Cerebellar cortex (tissue), 1 donor: Measurements from ENCODE around the gene SELENOF.

Experiments
- DNase-seq: peaks from one replicate; pipeline ENCODE4 v3.0.0-alpha.2; 2015; ENCODE audit warnings: low spot score

SELENOF gene

GRCh38 chr1:86913896-86914600 is at the start of gene SELENOF:
SELENOF (minus strand) TSS chr1:86914126; CDS start chr1:86914111, 15 bp downstream.
- DNase-seq: peak; percentile 100

- DNase-seq: no peak
Measured at GRCh38 chr1:86960548-86960947, 46.6 kb upstream of the SELENOF start.

GRCh38 chr1:86957221-86957620 is 43.3 kb upstream of the SELENOF start:
- no peak for DNase-seq

GRCh38 chr1:86956221-86956620 is 42.3 kb upstream of the SELENOF start:
- no peak for DNase-seq

GRCh38 chr1:86955678-86956077 is 41.8 kb upstream of the SELENOF start:
- no peak for DNase-seq

- DNase-seq: no peak
Measured at GRCh38 chr1:86953167-86953566, 39.2 kb upstream of the SELENOF start.

- DNase-seq: no peak
Measured at GRCh38 chr1:86951430-86951829, 37.5 kb upstream of the SELENOF start.

- DNase-seq: no peak
Measured at GRCh38 chr1:86950712-86951419, 36.9 kb upstream of the SELENOF start.

GRCh38 chr1:86948212-86948611 is 34.3 kb upstream of the SELENOF start:
- no peak for DNase-seq

- no peak for DNase-seq
Measured at GRCh38 chr1:86942743-86943142, 28.8 kb upstream of the SELENOF start.

GRCh38 chr1:86942042-86942441 is 28.1 kb upstream of the SELENOF start:
- DNase-seq: no peak

- no peak for DNase-seq
Measured at GRCh38 chr1:86940599-86940998, 26.7 kb upstream of the SELENOF start.

GRCh38 chr1:86939406-86939805 is 25.5 kb upstream of the SELENOF start:
- no peak for DNase-seq

GRCh38 chr1:86938855-86939254 is 24.9 kb upstream of the SELENOF start:
- no peak for DNase-seq

- no peak for DNase-seq
Measured at GRCh38 chr1:86938450-86938849, 24.5 kb upstream of the SELENOF start.

- DNase-seq: no peak
Measured at GRCh38 chr1:86933562-86934377, 19.8 kb upstream of the SELENOF start.

- no peak for DNase-seq
Measured at GRCh38 chr1:86933051-86933450, 19.1 kb upstream of the SELENOF start.

- DNase-seq: no peak
Measured at GRCh38 chr1:86928819-86929218, 14.9 kb upstream of the SELENOF start.

GRCh38 chr1:86926883-86927282 is 13.0 kb upstream of the SELENOF start:
- no peak for DNase-seq

- DNase-seq: no peak
Measured at GRCh38 chr1:86925742-86926141, 11.8 kb upstream of the SELENOF start.

GRCh38 chr1:86924324-86924960 is 10.5 kb upstream of the SELENOF start:
- no peak for DNase-seq

- DNase-seq: no peak
Measured at GRCh38 chr1:86922445-86922844, 8.5 kb upstream of the SELENOF start.
